H9 (cell line): ENCODE data around the gene CHN1. TPM values are rescaled to one million over a fixed set of nuclear protein-coding genes. Genes with fewer than 3 reads are reported as not detected.

Experiments
- DNase-seq: peaks from one replicate; pipeline ENCODE4 v3.0.0-alpha.2; 2017
- H2AFZ ChIP-seq: one replicate; pipeline ENCODE4 v1.6.1; 2013; ENCODE audit warnings: mild to moderate bottlenecking, low read length, control low read depth, moderate library complexity
- H2AK5ac ChIP-seq: 2 replicates; pipeline ENCODE4 v1.6.1; 2013; ENCODE audit warnings: low read length, control low read depth, mixed read lengths; ENCODE audit not compliant: insufficient read length
- H2BK120ac ChIP-seq: one replicate; pipeline ENCODE4 v1.6.1; 2013; ENCODE audit warnings: low read depth, mild to moderate bottlenecking, low read length, control low read depth, inconsistent platforms; ENCODE audit not compliant: poor library complexity, severe bottlenecking
- H2BK12ac ChIP-seq: 2 replicates; pipeline ENCODE4 v1.6.1; 2013; ENCODE audit warnings: low read length, control low read depth, mixed read lengths, low read depth; ENCODE audit not compliant: insufficient read length
- H2BK15ac ChIP-seq: 2 replicates; pipeline ENCODE4 v1.6.1; 2013; ENCODE audit warnings: low read depth, low read length, control low read depth
- H2BK20ac ChIP-seq: one replicate; pipeline ENCODE4 v1.6.1; 2013; ENCODE audit warnings: low read depth, mild to moderate bottlenecking, low read length, control low read depth, inconsistent platforms; ENCODE audit not compliant: poor library complexity, severe bottlenecking
- H2BK5ac ChIP-seq: 2 replicates; pipeline ENCODE4 v1.6.1; 2013; ENCODE audit warnings: low read length, control low read depth, mixed read lengths; ENCODE audit not compliant: insufficient read length
- H3K14ac ChIP-seq: 2 replicates; pipeline ENCODE4 v1.6.1; 2013; ENCODE audit warnings: low read length, control low read depth; ENCODE audit not compliant: insufficient read depth
- H3K18ac ChIP-seq: 2 replicates; pipeline ENCODE4 v1.6.1; 2013; ENCODE audit warnings: low read depth, mild to moderate bottlenecking, mixed read lengths, low read length, control low read depth; ENCODE audit not compliant: insufficient read length
- H3K23ac ChIP-seq: 2 replicates; pipeline ENCODE4 v1.6.1; 2013; ENCODE audit warnings: low read length, control low read depth, mixed read lengths, low read depth; ENCODE audit not compliant: insufficient read length
- H3K23me2 ChIP-seq: 2 replicates; pipeline ENCODE4 v1.6.1; 2013; ENCODE audit warnings: low read depth, mild to moderate bottlenecking, mixed read lengths, low read length, control low read depth; ENCODE audit not compliant: insufficient read length, poor library complexity, severe bottlenecking
- H3K27ac ChIP-seq: 2 replicates; pipeline ENCODE4 v1.5.1; 2013; ENCODE audit warnings: low read length, control low read depth, mixed read lengths, low read depth; ENCODE audit not compliant: insufficient read length
- H3K27me3 ChIP-seq: 2 replicates; pipeline ENCODE4 v1.6.1; 2013; ENCODE audit warnings: low read length, control low read depth, inconsistent platforms; ENCODE audit not compliant: insufficient read depth
- H3K4ac ChIP-seq: 2 replicates; pipeline ENCODE4 v1.6.1; 2013; ENCODE audit warnings: low read depth, mild to moderate bottlenecking, control low read depth, inconsistent platforms, low read length, moderate library complexity
- H3K4me1 ChIP-seq: 2 replicates; pipeline ENCODE4 v1.6.1; 2013; ENCODE audit warnings: low read length, control low read depth, inconsistent platforms; ENCODE audit not compliant: insufficient read depth
- H3K4me2 ChIP-seq: 2 replicates; pipeline ENCODE4 v1.6.1; 2013; ENCODE audit warnings: low read length, control low read depth, mixed read lengths; ENCODE audit not compliant: insufficient read length, insufficient read depth
- H3K56ac ChIP-seq: 2 replicates; pipeline ENCODE4 v1.6.1; 2013; ENCODE audit warnings: low read depth, mild to moderate bottlenecking, mixed read lengths, low read length, control low read depth; ENCODE audit not compliant: insufficient read length
- H3K79me1 ChIP-seq: 2 replicates; pipeline ENCODE4 v1.6.1; 2013; ENCODE audit warnings: low read depth, mild to moderate bottlenecking, moderate library complexity, low read length, control low read depth, inconsistent platforms; ENCODE audit not compliant: insufficient read depth, poor library complexity, severe bottlenecking
- H3K79me2 ChIP-seq: 2 replicates; pipeline ENCODE4 v1.6.1; 2013; ENCODE audit warnings: low read length, control low read depth, inconsistent platforms; ENCODE audit not compliant: insufficient read depth
- H3K9ac ChIP-seq: 2 replicates; pipeline ENCODE4 v1.6.1; 2013; ENCODE audit warnings: low read length, control low read depth, mixed read lengths; ENCODE audit not compliant: insufficient read length; ENCODE audit errors: extremely low read depth
- H3K9me3 ChIP-seq: one replicate; pipeline ENCODE4 v1.6.1; 2013; ENCODE audit warnings: low read depth, low read length, inconsistent platforms; ENCODE audit not compliant: control insufficient read depth
- H3T11ph ChIP-seq: one replicate; pipeline ENCODE4 v1.6.1; 2013; ENCODE audit warnings: mild to moderate bottlenecking, low read length, control low read depth, inconsistent platforms
- H4K20me1 ChIP-seq: one replicate; pipeline ENCODE4 v1.6.1; 2013; ENCODE audit not compliant: control insufficient read depth, insufficient read length, insufficient read depth
- H4K5ac ChIP-seq: 2 replicates; pipeline ENCODE4 v1.6.1; 2013; ENCODE audit warnings: low read depth, mild to moderate bottlenecking, mixed read lengths, low read length, control low read depth; ENCODE audit not compliant: insufficient read length
- H4K8ac ChIP-seq: replicated peaks from 2 replicates; pipeline ENCODE4 v1.6.1; 2013; ENCODE audit warnings: low read length, control low read depth, mixed read lengths, low read depth; ENCODE audit not compliant: insufficient read length
- H4K91ac ChIP-seq: 2 replicates; pipeline ENCODE4 v1.6.1; 2013; ENCODE audit warnings: low read depth, mild to moderate bottlenecking, moderate library complexity, mixed read lengths, low read length, control low read depth; ENCODE audit not compliant: insufficient read length
- H3K27ac Mint-ChIP-seq, 3 experiments: 2 replicates in 2 of 3; 3 replicates in 1 of 3; pipeline ENCODE4 v1.8.0; 2020 to 2021; ENCODE audit warnings: mixed read lengths in 3 of 3, mild to moderate bottlenecking in 1 of 3, moderate library complexity in 1 of 3
- H3K27me3 Mint-ChIP-seq: 2 replicates; pipeline ENCODE4 v1.8.0; 2021; ENCODE audit warnings: low read depth, mild to moderate bottlenecking, moderate library complexity, mixed read lengths
- H3K36me3 Mint-ChIP-seq, 3 experiments: 2 replicates in 2 of 3; 3 replicates in 1 of 3; pipeline ENCODE4 v1.8.0; 2020 to 2021; ENCODE audit warnings: low read depth in 3 of 3, mixed read lengths in 3 of 3; ENCODE audit not compliant: insufficient read depth in 1 of 3
- H3K4me1 Mint-ChIP-seq, 2 experiments: 2 replicates each; pipeline ENCODE4 v1.8.0; 2020; ENCODE audit warnings: mixed read lengths in 2 of 2
- H3K4me3 Mint-ChIP-seq, 2 experiments: 2 replicates in 1 of 2; 3 replicates in 1 of 2; pipeline ENCODE4 v1.8.0; 2020 to 2021; ENCODE audit warnings: mild to moderate bottlenecking in 2 of 2, mixed read lengths in 2 of 2, moderate library complexity in 1 of 2
- H3K9me3 Mint-ChIP-seq, 2 experiments: 2 replicates in 1 of 2; 3 replicates in 1 of 2; pipeline ENCODE4 v1.8.0; 2020; ENCODE audit warnings: mild to moderate bottlenecking in 2 of 2, mixed read lengths in 2 of 2, moderate library complexity in 1 of 2
- CTCF ChIP-seq: fragments of 200-600 bp; sonication (generic); conservative IDR thresholded peaks from 3 replicates; pipeline ENCODE4 v1.8.0; 2021; ENCODE audit warnings: antibody characterized with exemption, mild to moderate bottlenecking
- WGBS: extraction: QIAGEN DNeasy Blood & Tissue Kit; methylation state at CpG from one replicate; pipeline ENCODE4 v1.1.7; 2013; ENCODE audit warnings: missing lambda C conversion rate, low lambda C conversion rate, mixed read lengths; ENCODE audit not compliant: insufficient read length; ENCODE audit errors: extremely low coverage; 5-methylcytosine and 5-hydroxymethylcytosine counted together
- total RNA-seq: library from RNA; stranded (reverse); gene quantifications from 2 replicates; pipeline ENCODE4 v1.2.1, GENCODE V29; 2021

The CHN1 gene
- total RNA-seq, 1 experiment from 2014 or later: 33.9 TPM

DNA sequence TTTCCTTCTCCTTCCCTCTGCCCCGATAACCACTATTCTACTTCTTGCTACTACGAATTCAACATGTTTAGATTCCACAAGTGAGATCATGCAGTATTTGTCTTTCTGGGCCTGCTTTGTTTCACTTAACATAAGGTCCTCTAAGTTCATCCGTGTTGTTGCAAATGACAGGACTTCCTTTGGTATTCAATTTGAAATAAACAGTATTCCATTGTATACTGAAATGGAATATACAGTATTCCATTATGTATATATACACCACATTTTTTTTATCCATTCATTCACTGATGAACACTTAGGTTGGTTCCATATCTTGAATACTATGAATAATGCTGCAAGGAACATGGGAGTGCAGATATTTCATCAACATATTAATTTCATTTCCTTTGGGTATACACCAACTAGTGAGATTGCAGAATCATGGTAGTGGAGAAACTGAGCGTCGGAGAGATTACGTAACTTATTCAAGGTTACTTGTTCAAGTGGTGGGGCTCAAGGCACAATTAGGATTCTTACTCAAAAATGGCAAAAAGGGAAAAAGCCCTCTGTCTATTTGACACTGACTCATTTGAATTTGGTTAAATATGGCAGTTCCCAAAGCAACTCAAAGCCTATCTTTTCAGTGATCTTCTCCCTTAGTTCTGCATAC is 85.1 kb downstream of the CHN1 start:
- Histone ChIP-seq H3K4ac (no peak overlapping the region), H3K27me3 (no peaks in the 10 kb centered on the region), H3K79me1 (no peaks in the 10 kb centered on the region), H2BK12ac (no peak overlapping the region), H3K23ac (no peak overlapping the region), H4K20me1 (no peaks in the 10 kb centered on the region), H2AK5ac (no peak overlapping the region), H2AFZ (no peak overlapping the region), H4K5ac (no peak overlapping the region), H2BK20ac (no peak overlapping the region), H2BK120ac (no peak overlapping the region), H2BK5ac (no peak overlapping the region), H3K27ac (no peak overlapping the region), H3K79me2 (no peaks in the 10 kb centered on the region), H3T11ph (no peak overlapping the region), H3K18ac (no peak overlapping the region), H3K9me3 (no peaks in the 10 kb centered on the region), H4K91ac (no peak overlapping the region), H3K23me2 (no peaks in the 10 kb centered on the region), H3K14ac (no peak overlapping the region), H3K9ac (no peak overlapping the region), H3K4me2 (no peak overlapping the region), H3K56ac (no peak overlapping the region), H2BK15ac (no peak overlapping the region), H4K8ac (no peak overlapping the region), H3K4me1 (peaks cover 4% of the 10 kb centered on the region; the same call in 1 of the 2 replicates)
- Mint-ChIP-seq H3K27ac (peak overlapping the region in 1 of 3 experiments; percentile 14; a peak in 2 of 7 replicates), H3K4me1 (peaks cover 39 to 42% of the 10 kb centered on the region in 2 experiments), H3K27me3 (no peaks in the 10 kb centered on the region), H3K36me3 (peaks cover 21 to 44% (median 23%) of the 10 kb centered on the region in 3 experiments), H3K4me3 (no peak overlapping the region), H3K9me3 (peaks cover 4 to 6% of the 10 kb centered on the region in 2 experiments; a peak in 4 of 5 replicates)
- WGBS: no CpG with 5 or more reads among the region's 6 CpGs
- no peak for TF ChIP-seq CTCF
- no peak for DNase-seq
